Measurements from ENCODE around the gene TCERG1.

DNA sequence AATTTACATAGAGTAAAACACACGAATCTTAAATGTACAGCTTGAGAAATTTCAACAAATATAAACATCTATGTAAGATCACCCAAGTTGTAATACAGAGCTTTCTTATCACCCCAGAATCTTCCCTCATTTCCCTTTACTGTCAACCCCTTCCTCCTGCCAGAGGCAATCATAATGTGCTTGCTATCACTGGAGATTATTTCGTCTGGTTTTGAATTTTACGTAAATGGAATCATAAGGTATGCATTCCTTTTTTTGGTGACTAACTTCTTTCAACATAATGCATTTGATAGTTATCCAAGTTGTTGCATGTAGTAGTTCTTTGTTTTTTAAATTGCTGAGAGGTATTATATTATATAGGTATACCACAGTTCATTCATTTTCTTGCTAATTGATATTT lies 106.3 kb downstream of the TCERG1 start:
- no peak for TF ChIP-seq POLR2A (IDR thresholded peaks at IDR 0.05)
- TF ChIP-seq, protein P1, sequence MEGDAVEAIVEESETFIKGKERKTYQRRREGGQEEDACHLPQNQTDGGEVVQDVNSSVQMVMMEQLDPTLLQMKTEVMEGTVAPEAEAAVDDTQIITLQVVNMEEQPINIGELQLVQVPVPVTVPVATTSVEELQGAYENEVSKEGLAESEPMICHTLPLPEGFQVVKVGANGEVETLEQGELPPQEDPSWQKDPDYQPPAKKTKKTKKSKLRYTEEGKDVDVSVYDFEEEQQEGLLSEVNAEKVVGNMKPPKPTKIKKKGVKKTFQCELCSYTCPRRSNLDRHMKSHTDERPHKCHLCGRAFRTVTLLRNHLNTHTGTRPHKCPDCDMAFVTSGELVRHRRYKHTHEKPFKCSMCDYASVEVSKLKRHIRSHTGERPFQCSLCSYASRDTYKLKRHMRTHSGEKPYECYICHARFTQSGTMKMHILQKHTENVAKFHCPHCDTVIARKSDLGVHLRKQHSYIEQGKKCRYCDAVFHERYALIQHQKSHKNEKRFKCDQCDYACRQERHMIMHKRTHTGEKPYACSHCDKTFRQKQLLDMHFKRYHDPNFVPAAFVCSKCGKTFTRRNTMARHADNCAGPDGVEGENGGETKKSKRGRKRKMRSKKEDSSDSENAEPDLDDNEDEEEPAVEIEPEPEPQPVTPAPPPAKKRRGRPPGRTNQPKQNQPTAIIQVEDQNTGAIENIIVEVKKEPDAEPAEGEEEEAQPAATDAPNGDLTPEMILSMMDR (IDR thresholded peaks at IDR 0.05): no peak
- no peak for TF ChIP-seq POLR2AphosphoS5 (IDR thresholded peaks at IDR 0.05)
- no peak for TF ChIP-seq EP300 (IDR thresholded peaks at IDR 0.05)
